ENCODE results near the gene IL20RB.

DNA sequence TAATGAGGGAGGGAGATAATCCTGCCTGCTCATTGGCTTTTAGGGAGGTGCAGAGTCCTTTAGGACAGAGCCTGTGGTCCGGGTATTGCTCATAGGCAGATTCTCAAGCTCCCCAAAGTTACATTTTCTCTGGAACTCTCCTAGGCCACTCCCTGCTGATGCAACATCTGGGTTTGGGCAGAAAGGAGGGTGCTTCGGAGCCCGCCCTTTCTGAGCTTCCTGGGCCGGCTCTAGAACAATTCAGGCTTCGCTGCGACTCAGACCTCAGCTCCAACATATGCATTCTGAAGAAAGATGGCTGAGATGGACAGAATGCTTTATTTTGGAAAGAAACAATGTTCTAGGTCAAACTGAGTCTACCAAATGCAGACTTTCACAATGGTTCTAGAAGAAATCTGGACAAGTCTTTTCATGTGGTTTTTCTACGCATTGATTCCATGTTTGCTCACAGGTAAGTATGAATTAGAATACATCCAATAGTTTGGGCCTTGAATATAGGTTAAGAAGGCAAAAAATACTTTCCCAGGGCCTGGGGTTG, at the start of gene IL20RB:
- no peak for TF ChIP-seq ELF4 (IDR thresholded peaks at IDR 0.05)
- TF ChIP-seq L3MBTL2 (conservative IDR thresholded peaks at IDR 0.05): no peak
- no peak for TF ChIP-seq SUZ12 (IDR thresholded peaks at IDR 0.05)
- no peak for TF ChIP-seq BHLHE40 (IDR thresholded peaks at IDR 0.05; ENCODE audit: borderline replicate concordance)
- no peak for TF ChIP-seq TARDBP (IDR thresholded peaks at IDR 0.05)
- TF ChIP-seq FOXM1 (IDR thresholded peaks at IDR 0.05; ENCODE audit: borderline replicate concordance): no peak
- TF ChIP-seq, protein P1, sequence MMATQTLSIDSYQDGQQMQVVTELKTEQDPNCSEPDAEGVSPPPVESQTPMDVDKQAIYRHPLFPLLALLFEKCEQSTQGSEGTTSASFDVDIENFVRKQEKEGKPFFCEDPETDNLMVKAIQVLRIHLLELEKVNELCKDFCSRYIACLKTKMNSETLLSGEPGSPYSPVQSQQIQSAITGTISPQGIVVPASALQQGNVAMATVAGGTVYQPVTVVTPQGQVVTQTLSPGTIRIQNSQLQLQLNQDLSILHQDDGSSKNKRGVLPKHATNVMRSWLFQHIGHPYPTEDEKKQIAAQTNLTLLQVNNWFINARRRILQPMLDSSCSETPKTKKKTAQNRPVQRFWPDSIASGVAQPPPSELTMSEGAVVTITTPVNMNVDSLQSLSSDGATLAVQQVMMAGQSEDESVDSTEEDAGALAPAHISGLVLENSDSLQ (IDR thresholded peaks at IDR 0.05): no peak
- no peak for TF ChIP-seq SP1 (IDR thresholded peaks at IDR 0.05)
- no peak for TF ChIP-seq FOXK2 (IDR thresholded peaks at IDR 0.05)
- TF ChIP-seq ZNF384 (IDR thresholded peaks at IDR 0.05): no peak
- no peak for TF ChIP-seq FOXA1 (IDR thresholded peaks at IDR 0.05)
- TF ChIP-seq ARNT (IDR thresholded peaks at IDR 0.05): no peak
